Activated T-helper 1 cell treated with anti-CD3 and anti-CD28 coated beads, Interleukin-12 subunit alpha, Interleukin-12 subunit beta, Interleukin-2, Interleukin-4 antibody, amounts not matched to agents 30 ng/mL and 10 ng/mL and 1 ng/mL, durations not matched to agents 14 hours and 24 hours and 36 hours (primary cell): Measurements from ENCODE around the gene FSIP1. TPM values are rescaled to one million over a fixed set of nuclear protein-coding genes. Genes with fewer than 3 reads are reported as not detected.

ENCODE experiments used
- DNase-seq: peaks from one replicate; pipeline ENCODE4 v3.0.0; 2021; ENCODE audit warnings: low spot score
- H3K27ac Mint-ChIP-seq: one replicate; pipeline ENCODE4 v1.8.0; 2021; ENCODE audit warnings: mild to moderate bottlenecking, mixed read lengths
- H3K27me3 Mint-ChIP-seq: one replicate; pipeline ENCODE4 v1.8.0; 2022; ENCODE audit warnings: mild to moderate bottlenecking, moderate library complexity, mixed read lengths; ENCODE audit not compliant: insufficient read depth
- H3K36me3 Mint-ChIP-seq: one replicate; pipeline ENCODE4 v1.8.0; 2021; ENCODE audit warnings: low read depth, mixed read lengths
- H3K4me1 Mint-ChIP-seq: one replicate; pipeline ENCODE4 v1.8.0; 2021; ENCODE audit warnings: low read depth, mixed read lengths
- H3K4me3 Mint-ChIP-seq: one replicate; pipeline ENCODE4 v1.8.0; 2021; ENCODE audit warnings: mild to moderate bottlenecking, moderate library complexity, mixed read lengths
- H3K9me3 Mint-ChIP-seq: one replicate; pipeline ENCODE4 v1.8.0; 2021; ENCODE audit warnings: mixed read lengths
- intact Hi-C: fragments of 100-400 bp; cut with micrococcal nuclease; formaldehyde crosslinking; loops from one replicate; pipeline ENCODE4 v1.15.1; 2024
- total RNA-seq: library from RNA; stranded (reverse); gene quantifications from 2 replicates; pipeline ENCODE4 v1.2.3, GENCODE V29; 2022

The FSIP1 gene
- total RNA-seq, 1 donor from 2014 or later: 0.26 TPM

GRCh38 chr15:39578851-39579486, 203.7 kb downstream of the FSIP1 start:
- Mint-ChIP-seq H3K27me3 (peaks cover 55% of the 10 kb centered on the region), H3K27ac (no peak overlapping the region), H3K9me3 (no peaks in the 10 kb centered on the region), H3K36me3 (no peaks in the 10 kb centered on the region), H3K4me3 (peak overlapping the region; percentile 20), H3K4me1 (peaks cover 21% of the 10 kb centered on the region)
- intact Hi-C loops: no loop called here
- no peak for DNase-seq

DNA sequence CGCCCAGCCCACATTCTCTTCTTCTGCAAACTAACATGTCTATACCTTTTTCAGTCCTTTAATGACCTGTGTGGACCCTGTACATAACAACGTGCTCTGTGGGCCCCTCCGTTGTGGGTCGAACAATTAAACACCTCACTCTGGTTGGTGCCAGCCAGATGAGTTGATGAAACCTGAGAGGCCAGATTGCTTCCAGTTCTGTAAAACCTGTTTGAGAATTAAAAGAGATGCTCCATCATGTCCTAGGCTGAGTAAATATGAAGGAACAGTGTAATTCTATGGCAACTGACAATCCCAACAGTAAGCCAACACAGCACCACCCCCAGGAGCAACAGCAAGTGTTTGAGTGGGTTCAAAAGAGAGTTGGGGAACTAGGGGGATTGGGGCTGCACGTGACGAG, 207.5 kb downstream of the FSIP1 start:
- Mint-ChIP-seq H3K27ac (no peak overlapping the region), H3K27me3 (peaks cover 49% of the 10 kb centered on the region), H3K4me3 (no peak overlapping the region), H3K36me3 (no peaks in the 10 kb centered on the region), H3K4me1 (peaks cover 15% of the 10 kb centered on the region), H3K9me3 (no peaks in the 10 kb centered on the region)
- intact Hi-C loops: no loop called here
- DNase-seq: no peak

DNA sequence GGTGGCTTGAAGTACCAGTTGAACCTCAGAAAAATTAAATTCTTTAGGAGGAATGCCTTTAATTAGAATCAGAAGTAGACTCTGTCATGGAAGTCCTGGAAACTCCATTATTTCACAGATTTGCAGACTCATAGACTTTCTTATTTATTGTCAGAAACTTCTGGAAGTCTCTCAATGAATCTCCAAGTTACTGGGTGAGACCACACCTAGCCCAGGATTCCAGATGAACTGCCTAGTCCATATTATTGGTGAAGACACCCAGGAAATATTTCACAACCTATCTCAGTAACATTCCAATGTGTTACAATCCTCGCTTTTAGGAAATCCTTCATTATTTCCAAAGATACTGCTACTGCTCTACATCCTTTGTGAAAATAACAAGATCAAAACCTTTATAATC, 208.2 kb downstream of the FSIP1 start:
- Mint-ChIP-seq H3K36me3 (no peaks in the 10 kb centered on the region), H3K4me3 (no peak overlapping the region), H3K4me1 (peaks cover 8% of the 10 kb centered on the region), H3K9me3 (no peaks in the 10 kb centered on the region), H3K27me3 (peaks cover 42% of the 10 kb centered on the region), H3K27ac (no peak overlapping the region)
- intact Hi-C loops: no loop called here
- no peak for DNase-seq

GRCh38 chr15:39573844-39574243, 208.8 kb downstream of the FSIP1 start:
- DNase-seq: no peak
- no peaks in the 10 kb centered on the region for H3K36me3 Mint-ChIP-seq

DNA sequence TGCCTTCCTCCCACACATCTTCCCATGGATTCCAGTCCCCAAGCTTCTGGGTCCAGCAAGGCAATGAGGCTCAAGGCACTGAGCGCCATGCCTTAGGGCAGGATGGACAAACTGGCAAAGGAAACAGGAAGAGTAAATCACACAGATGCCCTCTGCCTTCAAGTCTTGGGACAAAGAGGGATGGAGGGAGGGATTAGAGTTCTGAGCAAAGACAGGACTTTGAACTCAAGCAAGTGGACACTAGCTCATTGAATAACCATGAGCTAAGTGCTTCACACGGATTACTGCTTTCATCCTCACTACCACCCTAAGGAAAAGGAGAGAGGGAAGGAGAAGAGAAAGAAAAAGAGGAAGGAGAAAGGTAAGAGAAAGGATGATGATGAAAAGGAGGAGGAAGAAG, 209.4 kb downstream of the FSIP1 start:
- no peak overlapping the region for H3K27ac Mint-ChIP-seq
- peaks cover 34% of the 10 kb centered on the region for H3K27me3 Mint-ChIP-seq
- H3K36me3 Mint-ChIP-seq: no peaks in the 10 kb centered on the region
- no peak for DNase-seq
- no peak overlapping the region for H3K4me3 Mint-ChIP-seq
- H3K4me1 Mint-ChIP-seq: no peaks in the 10 kb centered on the region
- H3K9me3 Mint-ChIP-seq: no peaks in the 10 kb centered on the region
- intact Hi-C loops: no loop called here

More at GRCh38 chr15:39573844-39574243, 208.8 kb downstream of the FSIP1 start:
- Mint-ChIP-seq H3K27me3 (peaks cover 36% of the 10 kb centered on the region), H3K9me3 (no peaks in the 10 kb centered on the region), H3K27ac (no peak overlapping the region), H3K4me3 (no peak overlapping the region), H3K4me1 (peaks cover 2% of the 10 kb centered on the region)
- intact Hi-C loops: no loop called here

DNA sequence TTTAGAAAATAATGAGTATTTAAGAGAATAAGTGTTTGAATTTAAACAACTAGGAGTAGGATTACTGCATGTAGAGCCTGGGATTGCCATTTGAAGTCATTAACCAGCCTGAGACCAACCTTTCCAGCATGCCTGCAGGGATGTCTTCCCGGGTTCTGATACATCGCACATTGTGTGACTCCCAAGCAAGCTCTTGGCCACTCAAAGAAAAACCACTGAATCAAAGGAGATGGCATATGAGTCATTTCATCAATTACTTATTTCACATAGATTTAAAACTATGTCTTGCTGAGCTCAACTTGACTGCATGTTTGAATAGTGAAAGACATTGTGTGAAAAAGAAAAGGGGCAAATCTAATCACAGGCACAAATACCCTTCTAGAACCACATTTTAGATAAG, 216.8 kb downstream of the FSIP1 start:
- H3K9me3 Mint-ChIP-seq: no peaks in the 10 kb centered on the region
- no peak overlapping the region for H3K4me3 Mint-ChIP-seq
- no peak for DNase-seq
- intact Hi-C loops: no loop called here
- no peak overlapping the region for H3K27ac Mint-ChIP-seq
- no peaks in the 10 kb centered on the region for H3K4me1 Mint-ChIP-seq
- H3K27me3 Mint-ChIP-seq: peaks cover 15% of the 10 kb centered on the region
- H3K36me3 Mint-ChIP-seq: no peaks in the 10 kb centered on the region

- H3K4me3 Mint-ChIP-seq: no peak overlapping the region
- H3K9me3 Mint-ChIP-seq: no peaks in the 10 kb centered on the region
- H3K27ac Mint-ChIP-seq: no peak overlapping the region
- DNase-seq: no peak
- H3K27me3 Mint-ChIP-seq: peaks cover 20% of the 10 kb centered on the region
- H3K36me3 Mint-ChIP-seq: no peaks in the 10 kb centered on the region
- H3K4me1 Mint-ChIP-seq: no peaks in the 10 kb centered on the region
- intact Hi-C loops: no loop called here
Measured at GRCh38 chr15:39564972-39565665, 217.5 kb downstream of the FSIP1 start.

DNA sequence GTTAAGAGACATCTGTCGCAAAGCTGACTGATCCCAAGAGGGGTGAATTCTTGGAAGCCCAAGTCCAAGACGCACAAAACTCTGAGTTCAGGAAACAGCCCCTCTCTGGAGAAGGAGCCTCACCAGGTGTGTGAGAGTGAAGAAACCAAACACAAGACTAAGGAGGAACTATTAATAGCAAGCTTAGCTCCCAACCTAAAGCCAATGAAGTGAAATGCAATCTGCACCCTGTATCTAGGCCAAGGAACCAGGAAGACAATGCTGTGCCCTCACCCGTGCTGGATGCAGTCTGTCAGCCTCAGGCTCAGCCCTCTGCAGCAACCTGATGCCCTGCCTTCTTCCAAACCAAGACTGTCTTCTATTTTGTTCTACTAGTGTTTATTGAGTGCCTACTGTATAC, 224.2 kb downstream of the FSIP1 start:
- DNase-seq: no peak
- no peak overlapping the region for H3K27ac Mint-ChIP-seq
- peaks cover 11% of the 10 kb centered on the region for H3K4me1 Mint-ChIP-seq
- H3K9me3 Mint-ChIP-seq: no peaks in the 10 kb centered on the region
- no peak overlapping the region for H3K4me3 Mint-ChIP-seq
- intact Hi-C loops: no loop called here
- peaks cover 13% of the 10 kb centered on the region for H3K27me3 Mint-ChIP-seq
- no peaks in the 10 kb centered on the region for H3K36me3 Mint-ChIP-seq

- DNase-seq: no peak
- Mint-ChIP-seq H3K27me3 (peaks cover 10% of the 10 kb centered on the region), H3K4me3 (no peak overlapping the region), H3K4me1 (peaks cover 11% of the 10 kb centered on the region), H3K36me3 (no peaks in the 10 kb centered on the region), H3K9me3 (no peaks in the 10 kb centered on the region), H3K27ac (no peak overlapping the region)
- intact Hi-C loops: no loop called here
Measured at GRCh38 chr15:39556461-39556860, 226.2 kb downstream of the FSIP1 start.

DNA sequence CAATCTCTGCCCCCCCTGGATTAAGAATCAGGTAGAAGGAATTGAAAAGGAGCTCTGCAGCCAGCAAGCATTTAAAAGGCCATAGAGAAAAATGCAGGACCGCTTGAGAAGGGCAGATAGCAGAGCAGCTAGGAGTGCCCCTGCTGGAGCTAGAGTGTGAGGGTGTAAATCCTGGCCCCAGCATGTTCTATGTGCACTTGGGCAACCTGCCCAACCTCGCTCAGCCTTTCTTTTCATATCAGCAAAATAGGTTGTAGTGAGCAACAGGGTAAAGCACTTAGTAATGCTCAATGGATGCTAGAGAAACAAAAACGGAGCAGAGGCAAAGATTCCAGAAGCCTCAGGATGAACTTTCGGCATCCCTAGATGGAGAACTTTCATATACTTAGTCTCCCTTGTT, 226.8 kb downstream of the FSIP1 start:
- Mint-ChIP-seq H3K9me3 (no peaks in the 10 kb centered on the region), H3K27ac (no peak overlapping the region), H3K36me3 (no peaks in the 10 kb centered on the region), H3K4me1 (peaks cover 11% of the 10 kb centered on the region), H3K27me3 (peaks cover 11% of the 10 kb centered on the region), H3K4me3 (no peak overlapping the region)
- intact Hi-C loops: no loop called here
- DNase-seq: no peak

- intact Hi-C loops: no loop called here
- Mint-ChIP-seq H3K27me3 (peaks cover 7% of the 10 kb centered on the region), H3K9me3 (no peaks in the 10 kb centered on the region)
Measured at GRCh38 chr15:39554746-39555387, 227.8 kb downstream of the FSIP1 start.

DNA sequence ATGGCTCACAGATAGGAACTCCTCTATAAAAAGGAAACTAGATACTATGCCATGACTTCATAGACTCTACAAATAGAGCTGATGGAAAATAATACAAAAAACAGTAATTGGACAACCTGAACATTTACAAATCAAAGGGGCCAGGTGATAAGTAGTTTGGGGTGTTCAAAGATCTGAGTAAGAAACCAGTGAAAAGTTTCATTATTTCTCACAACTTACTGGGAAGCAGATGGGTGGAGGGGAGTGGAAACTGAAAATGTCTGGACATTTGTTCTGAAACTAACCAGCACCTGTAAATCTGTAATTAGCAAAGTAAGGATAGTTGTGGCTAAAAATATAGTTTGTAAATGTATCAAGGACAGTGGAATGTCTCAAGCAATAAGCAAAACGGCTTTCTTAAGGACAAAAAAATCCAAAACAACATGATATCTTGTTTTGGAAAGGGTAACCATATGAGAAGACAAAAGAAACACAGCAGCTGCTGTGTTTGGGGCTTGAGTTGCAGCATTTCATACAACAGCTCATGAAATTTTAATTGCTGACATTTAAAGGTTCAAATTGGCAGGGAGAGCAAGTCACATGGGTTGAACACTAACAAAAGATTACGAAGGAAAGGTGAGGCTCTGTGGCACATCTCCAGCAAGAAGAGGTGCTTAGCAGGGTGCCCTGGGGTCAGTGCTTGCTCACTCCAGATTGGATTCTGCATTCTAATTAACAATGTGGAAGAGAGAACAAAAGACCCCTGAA, 228.5 kb downstream of the FSIP1 start:
- DNase-seq: no peak
- H3K9me3 Mint-ChIP-seq: no peaks in the 10 kb centered on the region
- intact Hi-C loops: no loop called here
- H3K27ac Mint-ChIP-seq: no peak overlapping the region
- peaks cover 7% of the 10 kb centered on the region for H3K27me3 Mint-ChIP-seq
- no peaks in the 10 kb centered on the region for H3K36me3 Mint-ChIP-seq
- peaks cover 11% of the 10 kb centered on the region for H3K4me1 Mint-ChIP-seq
- no peak overlapping the region for H3K4me3 Mint-ChIP-seq

More at GRCh38 chr15:39554746-39555387, 227.8 kb downstream of the FSIP1 start:
- Mint-ChIP-seq H3K27ac (no peak overlapping the region), H3K36me3 (no peaks in the 10 kb centered on the region), H3K4me1 (peaks cover 11% of the 10 kb centered on the region), H3K4me3 (no peak overlapping the region)
- no peak for DNase-seq

DNA sequence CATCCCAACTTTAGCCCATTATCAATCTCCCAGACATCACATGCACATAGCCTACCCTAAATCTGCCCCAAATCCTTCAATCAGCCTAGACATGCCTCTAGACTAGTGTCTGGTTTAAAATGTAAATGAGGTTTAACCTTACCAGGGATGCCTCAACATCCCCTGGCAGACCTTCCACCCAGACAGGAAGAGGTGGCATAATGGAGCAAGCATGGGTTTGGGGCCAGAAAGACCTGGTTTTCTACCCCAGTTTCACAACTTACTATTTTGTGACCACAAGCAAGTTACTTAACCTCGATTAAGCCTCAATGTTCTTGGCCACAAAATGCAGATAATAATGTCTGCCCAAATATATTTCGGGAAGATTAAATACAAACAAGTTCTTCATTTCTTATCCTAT, 230.1 kb downstream of the FSIP1 start:
- Mint-ChIP-seq H3K36me3 (no peaks in the 10 kb centered on the region), H3K27ac (no peak overlapping the region), H3K9me3 (no peaks in the 10 kb centered on the region), H3K27me3 (peaks cover 7% of the 10 kb centered on the region), H3K4me1 (peaks cover 11% of the 10 kb centered on the region), H3K4me3 (no peak overlapping the region)
- no peak for DNase-seq
- intact Hi-C loops: no loop called here
